IgD-negative memory B cell (primary cell): ENCODE results near the gene LHPP. TPM values are rescaled to one million over a fixed set of nuclear protein-coding genes. Genes with fewer than 3 reads are reported as not detected.
A peak's percentile ranks its signal among the peaks of the same experiment; 100 is the strongest.
"Not testable (repeated sequence)": the region's sequence is repeated elsewhere in the genome, so short reads cannot be mapped to it uniquely, and the experiment has no call there.

Experiments
- H3K27ac Mint-ChIP-seq, 3 donors: one replicate each; pipeline ENCODE4 v1.8.0; 2020 to 2022; ENCODE audit warnings: mild to moderate bottlenecking in 3 of 3, mixed read lengths in 3 of 3, moderate library complexity in 1 of 3
- H3K27me3 Mint-ChIP-seq: one replicate; pipeline ENCODE4 v1.8.0; 2021; ENCODE audit warnings: mixed read lengths
- H3K36me3 Mint-ChIP-seq: one replicate; pipeline ENCODE4 v1.8.0; 2020; ENCODE audit warnings: mild to moderate bottlenecking, mixed read lengths
- H3K4me1 Mint-ChIP-seq, 3 donors: one replicate each; pipeline ENCODE4 v1.8.0; 2020 to 2022; ENCODE audit warnings: mixed read lengths in 3 of 3, mild to moderate bottlenecking in 1 of 3
- H3K4me3 Mint-ChIP-seq, 4 donors: one replicate each; pipeline ENCODE4 v1.8.0; 2020 to 2022; ENCODE audit warnings: mild to moderate bottlenecking in 4 of 4, mixed read lengths in 4 of 4, moderate library complexity in 3 of 4
- H3K9me3 Mint-ChIP-seq, 3 donors: one replicate each; pipeline ENCODE4 v1.8.0; 2020 to 2021; ENCODE audit warnings: mixed read lengths in 3 of 3, mild to moderate bottlenecking in 1 of 3
- polyA plus RNA-seq: library from polyadenylated mRNA; unstranded; fragments of 300-500 nt; fragmentation: Illumina TruSeq; gene quantifications from one replicate; pipeline ENCODE4 v1.2.3, GENCODE V29; 2021

LHPP gene
- polyA plus RNA-seq, 1 donor from 2014 or later, result 52.0 TPM

- Mint-ChIP-seq H3K36me3 (peaks cover 2% of the 10 kb centered on the region), H3K4me1 (peaks cover 41 to 60% (median 42%) of the 10 kb centered on the region in 3 donors), H3K27ac (peak overlapping the region; percentile 76 to 97 (median 80)), H3K27me3 (no peaks in the 10 kb centered on the region), H3K9me3 (no peaks in the 10 kb centered on the region), H3K4me3 (peak overlapping the region; percentile 81 to 95 (median 92))
Measured at GRCh38 chr10:124546055-124546369, 84.4 kb downstream of the LHPP start.

GRCh38 chr10:124546957-124547646, 85.5 kb downstream of the LHPP start:
- Mint-ChIP-seq H3K36me3 (peaks cover 4% of the 10 kb centered on the region), H3K4me1 (peaks cover 44 to 63% (median 44%) of the 10 kb centered on the region in 3 donors), H3K9me3 (no peaks in the 10 kb centered on the region), H3K27ac (peak overlapping the region; percentile 69 to 97 (median 76)), H3K4me3 (peak overlapping the region; percentile 81 to 95 (median 92)), H3K27me3 (no peaks in the 10 kb centered on the region)

- peaks cover 6% of the 10 kb centered on the region for H3K36me3 Mint-ChIP-seq
- H3K27ac Mint-ChIP-seq, result peak overlapping the region in 2 of 3 donors; percentile 73 to 97
- H3K4me1 Mint-ChIP-seq, result peaks cover 46 to 65% (median 47%) of the 10 kb centered on the region in 3 donors
- H3K4me3 Mint-ChIP-seq, result peak overlapping the region; percentile 81 to 95 (median 92)
- H3K9me3 Mint-ChIP-seq, result no peaks in the 10 kb centered on the region
- H3K27me3 Mint-ChIP-seq, result no peaks in the 10 kb centered on the region
Measured at GRCh38 chr10:124547647-124548168, 86.1 kb downstream of the LHPP start.

GRCh38 chr10:124549171-124549570, 87.5 kb downstream of the LHPP start:
- Mint-ChIP-seq H3K4me3 (peak overlapping the region in 3 of 4 donors; percentile 81 to 95 (median 92)), H3K27ac (peak overlapping the region in 2 of 3 donors; percentile 59 to 71), H3K4me1 (peaks cover 46 to 59% (median 50%) of the 10 kb centered on the region in 3 donors)
- not testable (repeated sequence) for H3K36me3 Mint-ChIP-seq, H3K9me3 Mint-ChIP-seq, H3K27me3 Mint-ChIP-seq

- Mint-ChIP-seq H3K36me3 (peaks cover 10% of the 10 kb centered on the region), H3K27me3 (no peaks in the 10 kb centered on the region), H3K4me3 (peak overlapping the region; percentile 30 to 89 (median 62)), H3K27ac (peak overlapping the region in 2 of 3 donors; percentile 59 to 92), H3K9me3 (no peaks in the 10 kb centered on the region), H3K4me1 (peaks cover 37 to 52% (median 43%) of the 10 kb centered on the region in 3 donors)
Measured at GRCh38 chr10:124550293-124551034, 88.8 kb downstream of the LHPP start.

- Mint-ChIP-seq H3K9me3 (no peaks in the 10 kb centered on the region), H3K4me3 (peak overlapping the region in 2 of 4 donors; percentile 83 to 87), H3K27ac (peak overlapping the region in 1 of 3 donors; percentile 59), H3K27me3 (no peaks in the 10 kb centered on the region), H3K4me1 (peaks cover 34 to 45% (median 43%) of the 10 kb centered on the region in 3 donors), H3K36me3 (peaks cover 10% of the 10 kb centered on the region)
Measured at GRCh38 chr10:124551097-124551496, 89.5 kb downstream of the LHPP start.

GRCh38 chr10:124551755-124552154, 90.1 kb downstream of the LHPP start:
- no peaks in the 10 kb centered on the region for H3K27me3 Mint-ChIP-seq
- peaks cover 32 to 43% (median 41%) of the 10 kb centered on the region in 3 donors for H3K4me1 Mint-ChIP-seq
- peak overlapping the region in 2 of 3 donors; percentile 39 to 91 for H3K27ac Mint-ChIP-seq
- H3K9me3 Mint-ChIP-seq, result no peaks in the 10 kb centered on the region
- H3K36me3 Mint-ChIP-seq, result peaks cover 10% of the 10 kb centered on the region
- H3K4me3 Mint-ChIP-seq, result peak overlapping the region in 2 of 4 donors; percentile 37 to 73

GRCh38 chr10:124552691-124553276, 91.2 kb downstream of the LHPP start:
- Mint-ChIP-seq H3K9me3 (no peaks in the 10 kb centered on the region), H3K27me3 (no peaks in the 10 kb centered on the region), H3K4me3 (peak overlapping the region in 1 of 4 donors; percentile 32), H3K27ac (peak overlapping the region in 2 of 3 donors; percentile 13 to 53), H3K4me1 (peaks cover 25 to 32% (median 31%) of the 10 kb centered on the region in 3 donors), H3K36me3 (peaks cover 10% of the 10 kb centered on the region)

GRCh38 chr10:124554085-124554858, 92.6 kb downstream of the LHPP start:
- Mint-ChIP-seq H3K9me3 (no peaks in the 10 kb centered on the region), H3K36me3 (peaks cover 11% of the 10 kb centered on the region), H3K4me1 (peaks cover 17 to 26% (median 24%) of the 10 kb centered on the region in 3 donors), H3K27ac (peak overlapping the region in 1 of 3 donors; percentile 87), H3K4me3 (no peak overlapping the region), H3K27me3 (no peaks in the 10 kb centered on the region)

- H3K4me1 Mint-ChIP-seq, result peaks cover 2 to 13% (median 10%) of the 10 kb centered on the region in 3 donors
- H3K4me3 Mint-ChIP-seq, result no peak overlapping the region
- H3K9me3 Mint-ChIP-seq, result no peaks in the 10 kb centered on the region
- H3K27me3 Mint-ChIP-seq, result no peaks in the 10 kb centered on the region
- H3K27ac Mint-ChIP-seq, result no peak overlapping the region
- peaks cover 14% of the 10 kb centered on the region for H3K36me3 Mint-ChIP-seq
Measured at GRCh38 chr10:124557167-124557566, 95.5 kb downstream of the LHPP start.

- H3K27me3 Mint-ChIP-seq, result no peaks in the 10 kb centered on the region
- H3K27ac Mint-ChIP-seq, result peak overlapping the region in 1 of 3 donors; percentile 46
- H3K9me3 Mint-ChIP-seq, result no peaks in the 10 kb centered on the region
- H3K4me3 Mint-ChIP-seq, result no peak overlapping the region
- H3K4me1 Mint-ChIP-seq, result peaks cover 1 to 11% (median 8%) of the 10 kb centered on the region in 3 donors
- peaks cover 13% of the 10 kb centered on the region for H3K36me3 Mint-ChIP-seq
Measured at GRCh38 chr10:124557648-124558338, 96.2 kb downstream of the LHPP start.

- peaks cover 13% of the 10 kb centered on the region for H3K36me3 Mint-ChIP-seq
- no peaks in the 10 kb centered on the region for H3K9me3 Mint-ChIP-seq
- H3K27me3 Mint-ChIP-seq, result no peaks in the 10 kb centered on the region
- no peak overlapping the region for H3K27ac Mint-ChIP-seq
- peaks cover 1 to 15% (median 11%) of the 10 kb centered on the region in 3 donors for H3K4me1 Mint-ChIP-seq
- no peak overlapping the region for H3K4me3 Mint-ChIP-seq
Measured at GRCh38 chr10:124558339-124559321, 97.0 kb downstream of the LHPP start.
